ENCODE results near the gene CD209. TPM values are rescaled to one million over a fixed set of nuclear protein-coding genes. Genes with fewer than 3 reads are reported as not detected.

Gene CD209
- total RNA-seq, 1 experiment from 2014 or later = not detected

DNA sequence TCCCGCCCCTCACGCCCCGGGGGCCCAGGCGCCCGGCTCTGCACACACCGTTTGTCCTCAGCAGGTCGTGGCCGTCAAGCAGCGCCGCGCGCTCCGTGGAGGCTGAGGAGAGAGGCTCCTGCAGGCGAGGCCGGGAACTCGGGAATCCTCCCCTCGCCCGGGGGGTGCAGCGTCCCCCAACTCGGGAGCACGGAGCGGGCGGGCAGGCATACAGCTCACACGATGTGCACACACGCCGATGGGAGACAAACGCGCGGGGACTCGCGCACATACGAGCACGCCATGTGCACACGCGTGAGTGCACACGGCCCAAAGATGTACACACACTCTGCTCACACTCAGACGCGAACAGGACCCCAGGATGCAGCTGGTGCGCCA lies 16.1 kb downstream of the CD209 start:
- Histone ChIP-seq H3K9me3 (ENCODE audit: control insufficient read depth, insufficient read depth, low read depth, low read length) (no peaks in the 10 kb centered on the region), H3K36me3 (ENCODE audit: control insufficient read depth, insufficient read depth, low read length) (no peaks in the 10 kb centered on the region), H3K4me3 (ENCODE audit: low read depth in 2 of 2, low read length in 2 of 2) (no peak overlapping the region), H3K27ac (ENCODE audit: low read length) (no peak overlapping the region), H3K27me3 (ENCODE audit: control insufficient read depth, insufficient read depth, low read length) (no peaks in the 10 kb centered on the region; the same call in 1 of the 2 replicates), H3K4me1 (ENCODE audit: control insufficient read depth, insufficient read depth, low read length) (no peaks in the 10 kb centered on the region)
- in situ Hi-C loops (cut with HindIII; ENCODE audit: low pct_unique_long_range_greater_than_20kb, low sequenced_read_pairs) = no loop called here
- CTCF ChIA-PET = no interaction called here
- TF ChIP-seq REST (IDR thresholded peaks at IDR 0.05; ENCODE audit: insufficient read depth in 1 of 2, low read depth in 2 of 2, low read length in 1 of 2) (no peak), TCF7L2 (IDR thresholded peaks at IDR 0.05; ENCODE audit: low read depth, low read length) (no peak), POLR2AphosphoS5 (IDR thresholded peaks at IDR 0.05; ENCODE audit: low read depth, low read length) (no peak), SIN3A (IDR thresholded peaks at IDR 0.05; ENCODE audit: borderline replicate concordance, insufficient read depth, low read depth, low read length) (no peak)
- TF ChIP-seq, protein P1, sequence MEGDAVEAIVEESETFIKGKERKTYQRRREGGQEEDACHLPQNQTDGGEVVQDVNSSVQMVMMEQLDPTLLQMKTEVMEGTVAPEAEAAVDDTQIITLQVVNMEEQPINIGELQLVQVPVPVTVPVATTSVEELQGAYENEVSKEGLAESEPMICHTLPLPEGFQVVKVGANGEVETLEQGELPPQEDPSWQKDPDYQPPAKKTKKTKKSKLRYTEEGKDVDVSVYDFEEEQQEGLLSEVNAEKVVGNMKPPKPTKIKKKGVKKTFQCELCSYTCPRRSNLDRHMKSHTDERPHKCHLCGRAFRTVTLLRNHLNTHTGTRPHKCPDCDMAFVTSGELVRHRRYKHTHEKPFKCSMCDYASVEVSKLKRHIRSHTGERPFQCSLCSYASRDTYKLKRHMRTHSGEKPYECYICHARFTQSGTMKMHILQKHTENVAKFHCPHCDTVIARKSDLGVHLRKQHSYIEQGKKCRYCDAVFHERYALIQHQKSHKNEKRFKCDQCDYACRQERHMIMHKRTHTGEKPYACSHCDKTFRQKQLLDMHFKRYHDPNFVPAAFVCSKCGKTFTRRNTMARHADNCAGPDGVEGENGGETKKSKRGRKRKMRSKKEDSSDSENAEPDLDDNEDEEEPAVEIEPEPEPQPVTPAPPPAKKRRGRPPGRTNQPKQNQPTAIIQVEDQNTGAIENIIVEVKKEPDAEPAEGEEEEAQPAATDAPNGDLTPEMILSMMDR (IDR thresholded peaks at IDR 0.05) = no peak
- BruUV-seq (replicated peaks) = no TSS peak
- POLR2A ChIA-PET = no interaction called here
- DNase-seq (ENCODE audit: low read depth, low spot score) (no peak), ATAC-seq (no peak)
- intact Hi-C loops (cut with micrococcal nuclease; ENCODE audit: unreplicated experiment) = no loop called here

- in situ Hi-C loops (cut with HindIII; ENCODE audit: low pct_unique_long_range_greater_than_20kb, low sequenced_read_pairs) (no loop called here), intact Hi-C loops (cut with micrococcal nuclease; ENCODE audit: unreplicated experiment) (no loop called here)
- POLR2A ChIA-PET = no interaction called here
- H3K4me1 ChIP-seq (ENCODE audit: control insufficient read depth, insufficient read depth, low read length) = no peaks in the 10 kb centered on the region
- CTCF ChIA-PET = no interaction called here
- ATAC-seq = no peak
- no peak overlapping the region for H3K4me3 ChIP-seq (ENCODE audit: low read depth in 2 of 2, low read length in 2 of 2)
- no peak for DNase-seq (ENCODE audit: low read depth, low spot score)
- TF ChIP-seq POLR2AphosphoS5 (IDR thresholded peaks at IDR 0.05; ENCODE audit: low read depth, low read length) (no peak), REST (IDR thresholded peaks at IDR 0.05; ENCODE audit: insufficient read depth in 1 of 2, low read depth in 2 of 2, low read length in 1 of 2) (no peak), SIN3A (IDR thresholded peaks at IDR 0.05; ENCODE audit: borderline replicate concordance, insufficient read depth, low read depth, low read length) (no peak), TCF7L2 (IDR thresholded peaks at IDR 0.05; ENCODE audit: low read depth, low read length) (no peak)
- TF ChIP-seq, protein P1 (IDR thresholded peaks at IDR 0.05) = no peak
- BruUV-seq (replicated peaks) = no TSS peak
- no peaks in the 10 kb centered on the region for H3K9me3 ChIP-seq (ENCODE audit: control insufficient read depth, insufficient read depth, low read depth, low read length)
- H3K27ac ChIP-seq (ENCODE audit: low read length) = no peak overlapping the region
- H3K27me3 ChIP-seq (ENCODE audit: control insufficient read depth, insufficient read depth, low read length) = no peaks in the 10 kb centered on the region; the same call in 1 of the 2 replicates
- H3K36me3 ChIP-seq (ENCODE audit: control insufficient read depth, insufficient read depth, low read length) = no peaks in the 10 kb centered on the region
These were observed 16.8 kb downstream of the CD209 start for GRCh38 chr19:7730286-7731217.

Measured in Panc1 (cell line).